ENCODE data around the gene DCST2.

DNA sequence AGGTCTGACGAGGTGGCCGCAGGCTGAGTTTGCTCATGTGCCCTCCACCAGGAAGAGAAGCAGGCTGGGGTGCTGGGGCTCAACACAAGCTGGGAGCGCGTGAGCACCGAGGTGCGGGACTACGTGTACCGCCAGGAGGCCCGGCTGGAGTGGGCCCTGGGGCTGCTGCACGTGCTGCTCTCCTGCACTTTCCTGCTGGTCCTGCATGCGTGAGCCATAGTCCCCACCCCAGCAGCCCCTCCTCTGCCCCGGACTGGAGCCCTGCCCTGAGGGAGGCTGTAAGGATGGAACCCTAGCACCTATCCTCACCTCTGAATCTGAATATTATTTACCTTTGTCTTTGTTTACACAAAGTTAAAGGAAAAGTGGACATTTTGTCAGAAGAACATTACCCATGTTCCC lies 9.7 kb upstream of the DCST2 start:
- TF ChIP-seq NRF1 (conservative IDR thresholded peaks at IDR 0.05 in 1 of 2, IDR thresholded peaks at IDR 0.05 in 1 of 2) (no peak), JUNB (CRISPR knock-in tag; conservative IDR thresholded peaks at IDR 0.05) (no peak), CBX3 (IDR thresholded peaks at IDR 0.05; ENCODE audit: borderline replicate concordance in 1 of 2, low read length in 2 of 2) (no peak), EP300 (IDR thresholded peaks at IDR 0.05; ENCODE audit: low read length) (no peak), MTA1 (IDR thresholded peaks at IDR 0.05; ENCODE audit: borderline replicate concordance) (no peak), NFIC (IDR thresholded peaks at IDR 0.05) (no peak)

Measured in K562 (cell line).